ENCODE measurements around the gene USF1.
"Not testable (repeated sequence)": the region's sequence is repeated elsewhere in the genome, so short reads cannot be mapped to it uniquely, and the experiment has no call there.

Gene USF1

GRCh38 chr1:161077426-161077825 lies 31.6 kb upstream of the USF1 start:
- DNase-seq: no peak

- DNase-seq: no peak
These were observed 30.6 kb upstream of the USF1 start for GRCh38 chr1:161076410-161076809.

GRCh38 chr1:161074676-161075368 lies 29.0 kb upstream of the USF1 start:
- DNase-seq: no peak

GRCh38 chr1:161073474-161074121 lies 27.8 kb upstream of the USF1 start:
- DNase-seq: no peak

GRCh38 chr1:161072751-161073449 lies 27.1 kb upstream of the USF1 start:
- DNase-seq: no peak

- peak in 4 of 5 donors; percentile 29 to 48 (median 34) for DNase-seq
These were observed 26.2 kb upstream of the USF1 start for GRCh38 chr1:161071886-161072371.

- no peak for DNase-seq
These were observed 25.0 kb upstream of the USF1 start for GRCh38 chr1:161070761-161071160.

GRCh38 chr1:161069731-161070270 lies 24.0 kb upstream of the USF1 start, which contains the start of gene ARHGAP30:
ARHGAP30 (minus strand) TSS chr1:161069891; CDS start chr1:161069624, 267 bp downstream.
- DNase-seq: peak; percentile 56 to 98 (median 69)

GRCh38 chr1:161069241-161069640 lies 23.5 kb upstream of the USF1 start:
- DNase-seq: peak in 1 of 5 donors; percentile 43

GRCh38 chr1:161068306-161069234 lies 22.8 kb upstream of the USF1 start:
- DNase-seq: peak; percentile 66 to 90 (median 73)

- DNase-seq: peak in 1 of 5 donors; percentile 49
These were observed 20.9 kb upstream of the USF1 start for GRCh38 chr1:161066694-161067093.

GRCh38 chr1:161065681-161066080 lies 19.9 kb upstream of the USF1 start:
- DNase-seq: not testable (repeated sequence)

GRCh38 chr1:161063936-161064335 lies 18.2 kb upstream of the USF1 start:
- DNase-seq: not testable (repeated sequence)

GRCh38 chr1:161061419-161061818 lies 15.6 kb upstream of the USF1 start:
- no peak for DNase-seq

- no peak for DNase-seq
These were observed 13.5 kb upstream of the USF1 start for GRCh38 chr1:161059293-161059692.

- no peak for DNase-seq
These were observed 9.0 kb upstream of the USF1 start for GRCh38 chr1:161054805-161055204.

- no peak for DNase-seq
These were observed 8.5 kb upstream of the USF1 start for GRCh38 chr1:161054232-161054631.

GRCh38 chr1:161052899-161053298 lies 7.1 kb upstream of the USF1 start:
- no peak for DNase-seq

- DNase-seq: no peak
These were observed 5.4 kb upstream of the USF1 start for GRCh38 chr1:161051219-161051618.

- no peak for DNase-seq
These were observed 3.4 kb upstream of the USF1 start for GRCh38 chr1:161048949-161049722.

All from T-helper 1 cell (primary cell).